Tongue (tissue), 2 donors: ENCODE data around the gene ZRSR2. TPM values are rescaled to one million over a fixed set of nuclear protein-coding genes. Genes with fewer than 3 reads are reported as not detected.

Experiments
- DNase-seq: peaks from one replicate; pipeline ENCODE4 v3.0.0-alpha.2; 2015
- total RNA-seq: library from RNA; depleted of rRNA; stranded (reverse); fragments of >200 nt; gene quantifications from one replicate; pipeline ENCODE4 v1.2.3, GENCODE V29; 2014

Gene ZRSR2
- total RNA-seq, 1 donor from 2014 or later = 3.4 TPM

DNA sequence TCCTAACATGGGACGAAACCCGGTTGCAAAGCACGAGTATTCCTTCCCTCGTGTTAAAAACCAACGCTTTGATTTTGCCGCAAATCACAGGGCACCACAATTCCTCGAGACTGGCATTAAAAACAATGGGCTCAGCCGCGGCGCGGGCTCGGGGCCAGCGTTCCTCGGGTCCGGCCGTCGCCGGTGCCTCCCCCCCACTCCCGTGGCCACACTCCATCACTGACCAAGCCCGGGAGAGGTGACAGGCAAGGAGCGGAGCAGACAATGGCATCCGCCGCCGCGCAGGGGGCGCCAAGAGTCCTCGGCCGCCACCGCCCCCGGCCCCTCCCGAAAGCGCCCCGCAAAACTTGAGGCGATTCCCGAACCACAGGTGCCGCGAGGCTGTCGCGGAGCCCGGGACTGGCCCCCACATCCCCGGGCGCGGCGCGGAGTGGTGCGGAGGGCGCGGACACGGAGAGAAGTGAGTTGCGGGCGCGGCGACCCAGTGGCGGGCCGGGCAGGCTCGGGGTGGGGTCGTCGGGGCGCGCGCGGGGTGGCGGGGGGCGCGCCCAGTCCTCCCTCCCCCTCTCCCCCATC lies 63.9 kb downstream of the ZRSR2 start:
- DNase-seq = peak; percentile 46

GRCh38 chrX:15854712-15855567 lies 64.7 kb downstream of the ZRSR2 start, which contains the start of gene AP1S2:
Gene AP1S2 (minus strand): TSS chrX:15854813. CDS start chrX:15852524, 2,289 bp downstream.
- DNase-seq = peak; percentile 94

DNA sequence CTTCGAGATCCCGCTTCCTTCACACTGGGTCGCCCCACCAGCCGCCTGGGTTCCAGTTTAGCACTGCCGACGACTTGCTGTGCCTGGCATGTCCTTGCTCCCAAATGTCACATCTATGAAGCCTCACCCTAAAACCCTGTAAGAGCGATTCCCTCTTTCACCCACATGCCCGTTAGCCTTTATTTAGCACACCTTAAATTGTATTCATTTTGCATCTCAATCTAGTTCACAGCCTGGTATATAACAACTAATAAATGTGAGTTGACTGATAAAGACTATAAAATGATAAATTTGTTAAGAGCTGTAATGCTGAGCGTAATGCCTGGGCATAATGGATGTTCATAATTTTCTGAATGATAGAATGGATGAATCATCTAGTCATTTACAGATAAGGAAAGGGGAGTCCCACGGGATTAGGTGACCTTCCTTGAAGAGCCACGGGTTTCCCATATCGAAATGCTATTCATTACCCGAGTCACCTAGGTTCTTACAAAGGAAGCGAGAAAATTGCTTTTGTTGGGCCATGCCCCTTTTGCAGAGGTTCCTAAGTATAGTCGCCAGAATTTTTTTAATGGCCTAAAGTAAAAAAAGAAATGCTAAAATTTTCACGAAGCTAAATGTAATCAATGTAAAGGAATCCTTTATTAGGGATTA lies 65.4 kb downstream of the ZRSR2 start:
- no peak for DNase-seq

DNA sequence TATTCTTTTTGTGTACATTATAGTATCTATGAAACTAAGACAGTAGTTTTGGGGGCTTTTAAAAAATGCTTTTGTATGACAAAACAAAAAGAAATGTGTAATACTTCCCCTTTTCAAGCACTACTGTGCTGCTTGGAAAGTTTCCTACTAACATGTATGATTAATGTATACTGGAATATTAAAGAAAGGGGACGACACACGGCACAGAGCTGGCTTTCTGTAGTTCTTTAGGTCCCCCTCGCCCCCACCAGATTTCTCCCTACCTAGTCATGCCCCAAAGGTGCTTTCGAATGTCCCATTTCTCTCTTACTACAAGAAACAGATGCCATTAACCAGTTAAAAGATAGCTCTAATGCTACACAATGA lies 65.9 kb downstream of the ZRSR2 start:
- no peak for DNase-seq

DNA sequence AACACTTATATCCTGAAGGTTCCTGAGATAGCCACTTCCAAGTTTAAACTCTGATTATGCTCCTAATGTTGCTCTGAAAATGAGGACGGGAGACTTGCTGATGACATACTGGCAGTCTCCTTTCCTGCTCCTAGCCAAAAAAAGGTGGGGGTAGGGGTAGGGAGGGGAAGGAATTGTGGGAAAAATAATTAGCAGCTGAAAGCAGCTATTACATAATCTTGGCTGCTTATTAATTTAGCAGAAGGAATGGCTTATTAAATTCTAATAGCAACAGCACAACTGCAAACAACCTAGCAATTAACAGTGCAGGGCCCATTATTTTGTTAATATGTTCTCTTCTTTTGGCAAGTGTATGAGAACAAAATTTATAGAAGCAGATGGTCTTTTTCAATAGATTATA lies 66.4 kb downstream of the ZRSR2 start:
- no peak for DNase-seq

GRCh38 chrX:15858051-15858450 lies 67.8 kb downstream of the ZRSR2 start:
- DNase-seq = no peak

GRCh38 chrX:15860921-15861320 lies 70.6 kb downstream of the ZRSR2 start:
- DNase-seq = no peak

DNA sequence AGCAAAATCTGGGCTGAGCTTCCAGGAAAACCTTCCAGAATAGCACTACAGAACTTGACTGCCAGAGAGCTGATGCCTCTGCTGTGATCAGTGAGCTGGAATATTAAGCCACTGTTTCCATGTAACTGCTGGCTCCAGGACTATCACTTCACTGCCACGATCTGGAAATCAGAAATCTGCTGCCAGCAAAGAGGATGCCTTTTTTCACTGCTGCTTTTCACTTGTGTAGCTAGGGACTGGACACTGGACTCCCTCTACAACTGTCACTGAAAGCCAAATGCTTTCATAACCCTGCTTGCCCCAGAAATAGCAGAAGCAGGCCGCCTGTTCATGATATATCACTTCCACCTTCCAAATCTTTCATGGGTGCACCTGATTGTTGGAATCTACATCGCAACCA lies 73.7 kb downstream of the ZRSR2 start:
- no peak for DNase-seq

- DNase-seq = no peak
These were observed 74.3 kb downstream of the ZRSR2 start for GRCh38 chrX:15864629-15865028.

DNA sequence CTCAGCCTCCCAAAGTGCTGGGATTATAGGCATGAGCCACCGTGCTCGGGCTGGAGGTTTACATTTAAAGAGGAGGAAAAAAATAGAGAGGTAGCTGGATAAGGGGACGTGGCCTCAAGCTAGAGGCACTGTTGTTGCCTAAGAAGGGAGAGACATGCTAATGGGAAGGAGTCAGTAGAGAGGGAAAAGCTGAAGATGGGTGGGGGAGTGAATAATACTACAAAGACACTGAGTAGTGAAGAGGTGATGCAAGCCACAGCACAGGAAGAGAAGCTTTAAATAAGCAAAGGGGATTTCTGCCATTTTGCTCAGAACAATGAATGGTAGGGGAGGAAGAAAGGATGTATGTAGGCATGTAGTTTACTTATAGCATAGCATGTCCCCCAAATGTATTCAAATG lies 75.9 kb downstream of the ZRSR2 start:
- no peak for DNase-seq

GRCh38 chrX:15869695-15870094 lies 79.4 kb downstream of the ZRSR2 start:
- no peak for DNase-seq

DNA sequence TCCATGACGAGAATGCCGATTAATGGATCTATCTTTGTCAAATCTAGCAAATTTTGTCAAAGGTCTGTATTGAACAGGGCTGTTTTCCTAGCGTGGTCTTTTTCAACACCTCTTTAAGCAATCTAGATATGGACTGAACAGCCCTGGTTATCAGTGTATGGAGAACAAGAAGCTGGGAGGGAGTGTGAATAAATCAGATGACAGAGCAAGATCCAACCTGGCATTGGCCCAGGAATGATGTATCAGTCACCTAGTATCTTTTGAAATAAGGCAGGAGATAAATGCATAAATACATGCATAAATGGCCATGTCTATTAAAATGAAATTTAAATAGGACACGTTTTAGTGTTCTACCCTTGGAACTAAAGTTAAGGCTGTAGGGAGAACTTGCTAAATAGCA lies 80.0 kb downstream of the ZRSR2 start:
- no peak for DNase-seq

Other genes starting within 250 kb of the ZRSR2 start
- gene ACE2, start 189.5 kb upstream of the ZRSR2 start, total RNA-seq = 0.51 TPM
- gene CLTRN, start 125.7 kb upstream of the ZRSR2 start, total RNA-seq = 1.0 TPM
- 8.3 TPM for gene CA5B, start 52.2 kb upstream of the ZRSR2 start, total RNA-seq
- 86.8 TPM for gene AP1S2, start 64.3 kb downstream of the ZRSR2 start, total RNA-seq